Left renal cortex interstitium (tissue), 4 donors: ENCODE data around the gene SLC26A8. TPM values are rescaled to one million over a fixed set of nuclear protein-coding genes. Genes with fewer than 3 reads are reported as not detected.
"Not testable (repeated sequence)": the region's sequence is repeated elsewhere in the genome, so short reads cannot be mapped to it uniquely, and the experiment has no call there.

Source experiments
- DNase-seq, 4 donors: peaks; one replicate each; pipeline ENCODE4 v3.0.0-alpha.2; 2013; ENCODE audit warnings: low read depth in 4 of 4, low spot score in 2 of 4, missing footprints in 1 of 4
- polyA plus RNA-seq, 4 donors: library from polyadenylated mRNA; unstranded; fragments of 120-200 nt; gene quantifications; one replicate each; pipeline ENCODE4 v1.2.1, GENCODE V29; 2013; ENCODE audit not compliant: insufficient read length in 4 of 4

SLC26A8 gene
- polyA plus RNA-seq, 4 donors = 0.22 to 0.68 (median 0.35) TPM

GRCh38 chr6:35948725-35949124 lies 75.7 kb downstream of the SLC26A8 start:
- no peak for DNase-seq

- DNase-seq = no peak
These were observed 78.8 kb downstream of the SLC26A8 start for GRCh38 chr6:35945650-35946025.

GRCh38 chr6:35943390-35943789 lies 81.1 kb downstream of the SLC26A8 start:
- no peak for DNase-seq

DNA sequence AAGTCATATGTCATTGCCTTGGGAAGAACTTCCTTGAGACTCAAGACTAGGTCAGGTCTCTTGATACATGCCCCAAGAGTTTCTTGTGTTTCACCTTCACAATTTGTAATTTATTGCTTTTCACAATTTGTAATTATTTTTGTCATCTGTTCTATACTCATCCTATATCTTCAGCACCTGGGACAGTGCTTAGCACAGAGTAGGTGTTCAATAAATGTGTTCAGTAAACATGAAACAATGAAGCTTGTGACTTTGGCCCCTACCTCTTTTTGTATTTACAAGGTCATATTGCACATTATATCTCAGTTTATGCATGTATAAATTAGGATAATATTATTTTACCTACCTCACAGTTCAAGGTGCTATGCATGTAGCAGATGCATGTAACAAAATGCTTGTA lies 82.1 kb downstream of the SLC26A8 start:
- no peak for DNase-seq

GRCh38 chr6:35941170-35941569 lies 83.3 kb downstream of the SLC26A8 start:
- not testable (repeated sequence) for DNase-seq

DNA sequence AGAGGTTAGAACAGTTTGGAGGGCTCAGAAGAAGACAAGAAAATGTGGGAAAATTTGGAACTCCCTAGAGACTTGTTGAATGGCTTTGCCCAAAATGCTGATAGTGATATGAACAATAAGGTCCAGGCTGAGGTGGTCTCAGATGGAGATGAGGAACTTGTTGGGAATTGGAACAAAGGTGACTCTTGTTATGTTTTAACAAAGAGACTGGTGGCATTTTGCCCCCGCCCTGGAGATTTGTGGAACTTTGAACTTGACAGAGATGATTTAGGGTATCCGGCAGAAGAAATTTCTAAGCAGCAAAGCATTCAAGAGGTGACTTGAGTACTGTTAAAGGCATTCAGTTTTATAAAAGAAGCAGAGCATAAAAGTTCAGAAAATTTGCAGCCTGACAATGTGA lies 84.4 kb downstream of the SLC26A8 start:
- DNase-seq = not testable (repeated sequence)

GRCh38 chr6:35939259-35939658 lies 85.2 kb downstream of the SLC26A8 start:
- DNase-seq = not testable (repeated sequence)

DNA sequence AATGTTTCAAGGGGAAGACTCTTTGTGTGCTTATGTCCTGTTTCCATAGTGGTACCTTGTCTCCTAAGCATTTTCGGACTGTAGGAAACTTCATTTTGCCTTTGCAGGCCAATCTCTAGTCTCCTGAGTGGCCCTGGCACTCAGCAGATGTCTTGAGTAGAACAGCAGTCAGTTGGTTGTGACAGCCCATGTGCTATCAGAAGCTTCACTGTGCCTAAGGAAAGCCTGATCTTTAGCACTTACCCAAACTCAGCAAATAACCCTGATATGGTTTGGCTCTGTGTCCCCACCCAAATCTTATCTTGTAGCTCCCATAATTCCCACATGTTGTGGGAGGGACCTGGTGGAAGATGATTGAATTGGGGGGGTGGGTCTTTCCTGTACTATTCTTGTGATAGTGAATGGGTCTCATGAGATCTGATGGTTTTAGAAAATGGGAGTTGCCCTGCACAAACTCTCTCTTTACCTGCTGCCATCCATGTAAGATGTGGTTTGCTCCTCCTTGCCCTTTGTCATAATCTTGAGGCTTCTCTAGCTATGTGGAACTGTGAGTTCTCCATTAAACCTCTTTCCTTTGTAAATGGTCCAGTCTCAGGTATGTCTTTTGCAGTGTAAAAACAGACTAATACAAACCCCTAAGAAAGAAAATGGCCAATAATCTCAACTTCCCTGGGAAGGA lies 87.6 kb downstream of the SLC26A8 start:
- DNase-seq = no peak

DNA sequence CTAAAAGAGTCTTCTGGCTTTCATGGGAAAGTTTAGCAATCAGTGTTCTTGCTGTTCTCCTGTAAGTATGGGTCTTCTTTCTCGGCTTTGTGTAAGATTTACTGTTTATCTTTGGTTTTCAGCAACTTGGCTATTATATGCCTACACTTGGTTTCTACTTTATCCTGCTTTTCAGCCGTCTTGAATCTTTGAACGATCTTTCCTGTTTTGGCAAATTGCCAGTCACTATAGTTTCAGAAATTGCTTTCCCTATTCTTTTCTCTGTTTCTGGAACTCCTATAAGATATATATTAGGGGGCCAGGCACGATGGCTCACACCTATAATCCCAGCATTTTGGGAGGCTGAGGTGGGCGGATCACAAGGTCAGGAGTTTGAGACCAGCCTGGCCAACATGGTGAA lies 89.0 kb downstream of the SLC26A8 start:
- no peak for DNase-seq

DNA sequence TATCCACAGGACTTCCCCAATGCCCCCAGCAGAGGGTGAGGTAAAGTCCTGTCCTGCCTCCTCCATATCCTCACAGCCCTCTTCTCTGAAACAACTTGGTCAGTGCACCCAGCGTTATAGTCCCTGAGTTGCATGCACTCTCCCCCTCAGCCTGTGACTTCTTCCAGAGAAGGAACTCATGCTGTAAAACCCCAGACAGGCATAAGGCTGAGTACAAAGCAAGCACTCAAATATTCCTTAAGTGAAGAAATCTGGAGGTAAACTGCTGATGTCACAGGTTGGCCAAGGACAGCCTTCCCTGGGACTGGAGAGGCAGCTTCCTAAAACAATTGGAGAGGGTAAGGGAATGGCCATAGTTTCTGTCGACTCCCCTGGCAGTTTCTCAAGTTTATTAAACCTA lies 90.6 kb downstream of the SLC26A8 start:
- no peak for DNase-seq

- not testable (repeated sequence) for DNase-seq
These were observed 92.6 kb downstream of the SLC26A8 start for GRCh38 chr6:35931873-35932272.

DNA sequence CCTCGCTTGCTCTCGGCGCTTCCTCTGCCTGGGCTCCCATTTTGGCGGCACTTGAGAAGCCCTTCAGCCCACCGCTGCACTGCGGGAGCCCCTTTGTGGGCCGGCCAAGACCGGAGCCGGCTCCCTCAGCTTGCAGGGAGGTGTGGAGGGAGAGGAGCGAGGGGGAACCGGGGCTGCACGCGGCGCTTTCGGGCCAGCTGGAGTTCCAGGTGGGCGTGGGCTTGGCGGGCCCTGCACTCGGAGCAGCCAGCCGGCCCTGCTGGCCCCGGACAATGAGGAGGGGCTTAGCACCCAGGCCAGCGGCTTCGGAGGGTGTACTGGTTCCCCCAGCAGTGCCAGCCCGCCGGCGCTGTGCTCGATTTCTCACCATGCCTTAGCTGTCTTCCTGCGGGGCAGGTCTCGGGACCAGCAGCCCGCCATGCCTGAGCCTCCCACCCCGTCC lies 93.3 kb downstream of the SLC26A8 start:
- no peak for DNase-seq

DNA sequence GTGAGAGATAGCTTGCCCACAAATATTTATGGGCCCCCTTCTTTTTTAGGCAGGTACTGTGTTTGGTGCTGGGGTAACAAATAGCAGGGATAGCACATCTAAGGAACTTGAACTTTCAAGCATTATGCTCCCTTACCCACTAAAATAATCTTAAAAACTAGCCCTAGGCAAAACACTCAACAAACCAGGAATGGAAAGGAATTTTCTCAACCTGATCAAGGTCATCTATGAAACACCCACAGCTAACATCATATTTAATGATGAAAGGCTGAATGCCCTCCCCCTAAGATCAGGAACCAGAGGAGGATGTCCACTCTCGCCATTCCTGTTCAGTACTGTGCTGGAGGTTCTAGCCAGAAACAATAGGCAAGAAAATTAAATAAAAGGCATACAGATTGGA lies 94.8 kb downstream of the SLC26A8 start:
- DNase-seq = no peak

GRCh38 chr6:35926509-35927215 lies 97.8 kb downstream of the SLC26A8 start:
- DNase-seq = no peak

- no peak for DNase-seq
These were observed 98.5 kb downstream of the SLC26A8 start for GRCh38 chr6:35925961-35926360.

DNA sequence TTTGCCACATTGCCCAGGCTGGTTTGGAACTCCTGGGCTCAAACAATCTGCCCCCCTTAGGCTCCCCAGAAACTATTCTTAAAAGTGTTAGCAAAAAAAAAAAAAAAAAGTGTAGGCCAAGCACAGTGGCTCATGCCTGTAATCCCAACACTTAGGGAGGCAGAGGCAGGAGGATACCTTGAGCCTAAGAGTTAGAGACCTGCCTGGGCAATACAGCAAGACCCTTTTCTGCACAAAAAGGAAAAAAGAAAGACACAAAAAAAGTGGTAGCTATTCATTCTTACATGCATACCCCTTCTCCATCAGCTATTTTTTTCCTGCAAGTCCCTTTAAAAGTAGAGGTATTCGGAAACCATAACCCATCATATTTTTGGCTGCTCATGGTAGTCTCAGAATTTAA lies 100.3 kb downstream of the SLC26A8 start:
- DNase-seq = no peak

DNA sequence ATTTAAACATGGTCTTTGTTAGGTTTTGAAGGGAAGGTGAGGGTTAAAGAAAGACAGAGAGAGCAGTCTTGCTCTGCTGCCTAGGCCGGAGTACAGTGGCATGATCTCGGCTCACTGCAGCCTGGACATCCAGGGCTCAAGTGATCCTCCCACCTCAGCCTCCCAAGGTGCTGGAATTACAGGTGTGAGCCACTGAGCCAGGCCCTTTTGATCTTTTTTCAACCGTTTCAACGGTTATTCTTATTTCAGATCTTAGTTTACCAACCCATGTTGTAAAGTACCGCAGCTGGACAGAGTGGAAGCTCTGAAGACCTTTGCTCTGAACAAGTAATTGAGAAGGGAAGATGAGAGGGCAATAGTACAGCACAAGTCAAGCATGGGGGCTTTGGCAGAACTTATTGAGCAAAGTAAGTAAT lies 102.3 kb downstream of the SLC26A8 start:
- no peak for DNase-seq

DNA sequence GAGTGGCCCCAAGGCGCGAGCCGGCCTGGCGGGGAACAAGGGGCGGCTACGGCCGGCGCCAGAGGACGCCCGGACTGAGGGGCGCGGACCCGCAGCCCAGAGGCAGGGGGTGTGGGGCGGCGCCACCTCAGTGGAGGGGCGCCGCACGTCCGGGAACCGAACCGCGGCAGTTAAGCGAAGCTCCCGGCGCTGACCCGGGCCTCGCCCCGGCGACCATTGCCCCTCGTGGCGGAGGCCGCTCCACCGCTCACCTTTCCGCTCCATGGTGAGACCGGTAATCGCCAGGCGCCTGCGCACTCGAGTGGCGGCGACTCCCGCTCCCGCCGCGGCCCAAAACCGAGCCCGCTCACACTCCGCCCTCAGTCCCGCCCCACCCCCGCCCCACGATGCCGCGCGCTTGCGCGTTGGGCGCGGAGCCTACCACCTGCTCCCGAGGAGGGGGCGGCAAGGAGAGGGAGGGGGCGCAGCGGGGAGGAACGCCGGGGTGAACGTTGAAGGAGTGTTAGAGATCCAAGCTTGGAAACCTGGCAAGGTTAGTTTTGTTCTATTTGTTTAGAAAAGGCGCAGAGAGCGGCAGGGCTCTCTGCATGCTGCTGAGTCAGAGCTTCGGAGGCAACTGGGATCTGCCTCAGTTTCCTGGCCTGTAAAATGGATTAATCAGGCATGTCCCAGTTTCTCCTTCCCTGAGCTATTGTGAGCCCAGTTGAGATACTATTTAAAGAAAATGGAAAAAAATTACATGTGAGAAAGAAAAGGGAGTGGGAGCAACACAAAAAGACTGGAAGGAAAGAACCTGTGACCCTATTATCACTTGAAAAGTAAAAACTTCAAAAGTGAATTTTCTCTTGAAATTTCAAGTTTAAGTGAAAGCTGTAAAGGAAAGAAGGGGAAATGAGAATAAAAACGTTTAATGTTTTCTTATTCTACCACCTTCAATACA lies 103.4 kb downstream of the SLC26A8 start, which contains the start of gene SRPK1:
SRPK1 (minus strand) TSS at position 306 of the 940 bp plus-strand sequence; CDS start at position 264, 42 bp downstream.
- peak; percentile 41 to 73 (median 72) for DNase-seq

GRCh38 chr6:35919827-35920751 lies 104.4 kb downstream of the SLC26A8 start:
- DNase-seq = peak in 3 of 4 donors; percentile 20 to 43 (median 23)
